Measurements from ENCODE around the gene MEGF8.

GRCh38 chr19:42409477-42409876 is 84.0 kb downstream of the MEGF8 start:
- TF ChIP-seq CTCF (IDR thresholded peaks at IDR 0.05) (no peak), ZFX (IDR thresholded peaks at IDR 0.05; ENCODE audit: borderline replicate concordance) (no peak)

All from 22Rv1 (cell line).